H1 (cell line): ENCODE results near the gene B4GALT5. TPM values are rescaled to one million over a fixed set of nuclear protein-coding genes. Genes with fewer than 3 reads are reported as not detected.

Source experiments
- RXRA ChIP-seq: IDR thresholded peaks from 2 replicates; pipeline ENCODE4 v1.6.1; 2011; ENCODE audit warnings: low read depth, mild to moderate bottlenecking, low read length, moderate library complexity; ENCODE audit not compliant: insufficient read depth
- polyA plus RNA-seq, 7 experiments: library from polyadenylated mRNA; depleted of rRNA in 3 of 7; stranded (reverse) in 5 of 7; unstranded in 2 of 7; fragments of >200 nt in 5 of 7; fragments of 200-250 nt in 2 of 7; gene quantifications; 1 replicate in 5 of 7; 2 replicates in 1 of 7; 4 replicates in 1 of 7; pipeline versions ENCODE4 v1.2.1 to v1.2.3, GENCODE V29; 2011 to 2013; ENCODE audit warnings: missing spikeins in 2 of 7, mixed read lengths in 2 of 7
- total RNA-seq: library from RNA; stranded (reverse); fragmentation: NEBNext Ultra II Directional; extraction: Animal tissue kit (Norgen Biotek cat#: 25700); gene quantifications from 2 replicates; pipeline ENCODE4 v1.2.1, GENCODE V29; 2021
- TF ChIP-seq, protein P1 (sequence below): IDR thresholded peaks from 2 replicates; pipeline ENCODE4 v1.6.1; 2012; ENCODE audit warnings: inconsistent platforms

B4GALT5 gene
- total and polyA plus RNA-seq, 2 of the 8 experiments (the other 6 are each of a cell fraction or from before 2014, with no cell fraction given): 46.5 to 75.4 TPM

DNA sequence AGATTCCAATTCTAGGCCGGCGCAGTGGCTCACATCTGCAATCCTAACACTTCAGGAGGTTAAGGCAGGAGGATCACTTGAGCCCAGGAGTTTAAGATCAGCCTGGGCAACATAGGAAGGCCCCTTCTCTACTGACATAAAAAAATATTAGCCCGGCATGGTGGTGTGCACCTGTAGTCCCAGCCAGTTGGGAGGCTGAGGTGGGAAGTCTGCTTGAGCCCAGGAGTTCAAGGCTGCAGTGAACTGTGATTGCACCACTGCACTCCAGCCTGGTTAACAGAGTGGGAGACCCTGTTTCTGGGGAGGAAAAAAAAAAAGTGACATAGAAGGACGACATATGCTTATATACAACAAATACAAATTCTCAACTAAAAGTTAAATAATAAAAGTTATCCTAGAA lies 30.9 kb downstream of the B4GALT5 start (continued):
- no peak for TF ChIP-seq RXRA
- TF ChIP-seq, protein P1, sequence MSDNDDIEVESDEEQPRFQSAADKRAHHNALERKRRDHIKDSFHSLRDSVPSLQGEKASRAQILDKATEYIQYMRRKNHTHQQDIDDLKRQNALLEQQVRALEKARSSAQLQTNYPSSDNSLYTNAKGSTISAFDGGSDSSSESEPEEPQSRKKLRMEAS: no peak
